SK-N-SH (cell line): ENCODE data around the gene TANGO6. TPM values are rescaled to one million over a fixed set of nuclear protein-coding genes. Genes with fewer than 3 reads are reported as not detected.

Experiments used
- CHD2 ChIP-seq: fragments of 150-350 bp; IDR thresholded peaks from 2 replicates; pipeline ENCODE4 v1.6.1; 2018; ENCODE audit warnings: low read length; ENCODE audit not compliant: partially characterized antibody
- CTCF ChIP-seq: fragments of 200-600 bp; sonication (generic); IDR thresholded peaks from 2 replicates; pipeline ENCODE4 v1.6.1; 2017; ENCODE audit warnings: antibody characterized with exemption, mild to moderate bottlenecking, moderate library complexity
- ELF1 ChIP-seq: IDR thresholded peaks from 2 replicates; pipeline ENCODE4 v1.4.0; 2012
- EP300 ChIP-seq, 2 experiments: IDR thresholded peaks; 2 replicates each; pipeline versions ENCODE4 v1.4.0 to v1.6.1; 2012; ENCODE audit warnings: borderline replicate concordance in 1 of 2, low read depth in 1 of 2, low read length in 1 of 2
- FOSL2 ChIP-seq: IDR thresholded peaks from 2 replicates; pipeline ENCODE4 v1.4.0; 2012; ENCODE audit warnings: low read depth, mild to moderate bottlenecking, moderate library complexity, borderline replicate concordance
- FOXM1 ChIP-seq: IDR thresholded peaks from 2 replicates; pipeline ENCODE4 v1.4.0; 2012; ENCODE audit warnings: low read depth, mild to moderate bottlenecking
- GABPA ChIP-seq: IDR thresholded peaks from 2 replicates; pipeline ENCODE4 v1.4.0; 2012; ENCODE audit warnings: low read depth, mild to moderate bottlenecking
- GATA2 ChIP-seq: sonication (generic); formaldehyde crosslinking; IDR thresholded peaks from 2 replicates; pipeline ENCODE4 v1.5.0; 2020; ENCODE audit warnings: mild to moderate bottlenecking, missing genetic modification reagents
- JUND ChIP-seq: IDR thresholded peaks from 2 replicates; pipeline ENCODE4 v1.4.0; 2012
- MAX ChIP-seq: IDR thresholded peaks from 2 replicates; pipeline ENCODE4 v1.4.0; 2012; ENCODE audit warnings: low read depth
- MXI1 ChIP-seq: IDR thresholded peaks from 2 replicates; pipeline ENCODE4 v1.6.1; 2012; ENCODE audit warnings: mild to moderate bottlenecking, low read depth, low read length, improper control_type of control experiment
- NFIC ChIP-seq: IDR thresholded peaks from 2 replicates; pipeline ENCODE4 v1.4.0; 2012; ENCODE audit warnings: borderline replicate concordance
- PBX3 ChIP-seq: IDR thresholded peaks from 2 replicates; pipeline ENCODE4; 2012
- POLR2AphosphoS5 ChIP-seq: IDR thresholded peaks from 2 replicates; pipeline ENCODE4 v1.6.1; 2012; ENCODE audit warnings: low read depth, low read length
- RAD21 ChIP-seq: IDR thresholded peaks from 2 replicates; pipeline ENCODE4 v1.6.1; 2012; ENCODE audit warnings: mild to moderate bottlenecking, low read length
- RCOR1 ChIP-seq: fragments of 150-350 bp; IDR thresholded peaks from 2 replicates; pipeline ENCODE4 v1.6.1; 2017; ENCODE audit warnings: antibody characterized with exemption, low read length
- RFX5 ChIP-seq: IDR thresholded peaks from 2 replicates; pipeline ENCODE4 v1.6.1; 2012; ENCODE audit warnings: mild to moderate bottlenecking, improper control_type of control experiment, low read length
- RXRA ChIP-seq: IDR thresholded peaks from 2 replicates; pipeline ENCODE4 v1.4.0; 2012; ENCODE audit warnings: low read depth, mild to moderate bottlenecking, borderline replicate concordance
- SIN3A ChIP-seq: IDR thresholded peaks from 2 replicates; pipeline ENCODE4 v1.6.1; 2012; ENCODE audit warnings: low read depth, mild to moderate bottlenecking, low read length, moderate library complexity, borderline replicate concordance
- SMC3 ChIP-seq: IDR thresholded peaks from 2 replicates; pipeline ENCODE4 v1.6.1; 2012; ENCODE audit warnings: low read depth, low read length, improper control_type of control experiment
- TAF1 ChIP-seq: IDR thresholded peaks from 2 replicates; pipeline ENCODE4 v1.6.1; 2012; ENCODE audit warnings: low read depth, mild to moderate bottlenecking, low read length, moderate library complexity, borderline replicate concordance
- TCF12 ChIP-seq: IDR thresholded peaks from 2 replicates; pipeline ENCODE4 v1.4.0; 2012
- polyA plus RNA-seq, 3 experiments: library from polyadenylated mRNA; depleted of rRNA; stranded (reverse); fragments of >200 nt; gene quantifications; 2 replicates each; pipeline ENCODE4 v1.2.3, GENCODE V29; 2012
- TF ChIP-seq, protein P1 (sequence below): IDR thresholded peaks from 2 replicates; pipeline ENCODE4 v1.4.0; 2012; ENCODE audit warnings: low read depth, borderline replicate concordance
- TF ChIP-seq, protein P2 (sequence below): IDR thresholded peaks from 2 replicates; pipeline ENCODE4 v1.6.1; 2012; ENCODE audit warnings: mild to moderate bottlenecking, low read depth, low read length, moderate library complexity

TANGO6 gene
- polyA plus RNA-seq, 1 of the 3 experiments (the other 2 are of a cell fraction) = 5.5 TPM

GRCh38 chr16:69073181-69073702, 229.9 kb downstream of the TANGO6 start (continued):
- peak; percentile 78 for TF ChIP-seq MAX
- TF ChIP-seq JUND = peak; percentile 82
- TF ChIP-seq MXI1 = no peak
- no peak for TF ChIP-seq RCOR1
- TF ChIP-seq RXRA = no peak
- TF ChIP-seq TCF12 = peak; percentile 84
- peak; percentile 77 for TF ChIP-seq PBX3
- TF ChIP-seq SIN3A = no peak
- no peak for TF ChIP-seq FOXM1
- TF ChIP-seq CTCF = no peak
- peak in 1 of 2 experiments; percentile 54; a peak in 1 of 4 replicates for TF ChIP-seq EP300 (IDR thresholded peaks at IDR 0.05; ENCODE audit: borderline replicate concordance in 1 of 2, low read depth in 1 of 2, low read length in 1 of 2)
- no peak for TF ChIP-seq RAD21
- TF ChIP-seq TAF1 = no peak
- no peak for TF ChIP-seq ELF1
- peak; percentile 42; the same call in 1 of the 2 replicates for TF ChIP-seq POLR2AphosphoS5
- TF ChIP-seq NFIC = peak; percentile 33; the same call in 1 of the 2 replicates
- no peak for TF ChIP-seq RFX5
- no peak for TF ChIP-seq SMC3
- TF ChIP-seq CHD2 = no peak
- TF ChIP-seq, protein P1, sequence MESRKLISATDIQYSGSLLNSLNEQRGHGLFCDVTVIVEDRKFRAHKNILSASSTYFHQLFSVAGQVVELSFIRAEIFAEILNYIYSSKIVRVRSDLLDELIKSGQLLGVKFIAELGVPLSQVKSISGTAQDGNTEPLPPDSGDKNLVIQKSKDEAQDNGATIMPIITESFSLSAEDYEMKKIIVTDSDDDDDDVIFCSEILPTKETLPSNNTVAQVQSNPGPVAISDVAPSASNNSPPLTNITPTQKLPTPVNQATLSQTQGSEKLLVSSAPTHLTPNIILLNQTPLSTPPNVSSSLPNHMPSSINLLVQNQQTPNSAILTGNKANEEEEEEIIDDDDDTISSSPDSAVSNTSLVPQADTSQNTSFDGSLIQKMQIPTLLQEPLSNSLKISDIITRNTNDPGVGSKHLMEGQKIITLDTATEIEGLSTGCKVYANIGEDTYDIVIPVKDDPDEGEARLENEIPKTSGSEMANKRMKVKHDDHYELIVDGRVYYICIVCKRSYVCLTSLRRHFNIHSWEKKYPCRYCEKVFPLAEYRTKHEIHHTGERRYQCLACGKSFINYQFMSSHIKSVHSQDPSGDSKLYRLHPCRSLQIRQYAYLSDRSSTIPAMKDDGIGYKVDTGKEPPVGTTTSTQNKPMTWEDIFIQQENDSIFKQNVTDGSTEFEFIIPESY = peak; percentile 34; the same call in 1 of the 2 replicates
- peak; percentile 93 for TF ChIP-seq FOSL2
- TF ChIP-seq, protein P2, sequence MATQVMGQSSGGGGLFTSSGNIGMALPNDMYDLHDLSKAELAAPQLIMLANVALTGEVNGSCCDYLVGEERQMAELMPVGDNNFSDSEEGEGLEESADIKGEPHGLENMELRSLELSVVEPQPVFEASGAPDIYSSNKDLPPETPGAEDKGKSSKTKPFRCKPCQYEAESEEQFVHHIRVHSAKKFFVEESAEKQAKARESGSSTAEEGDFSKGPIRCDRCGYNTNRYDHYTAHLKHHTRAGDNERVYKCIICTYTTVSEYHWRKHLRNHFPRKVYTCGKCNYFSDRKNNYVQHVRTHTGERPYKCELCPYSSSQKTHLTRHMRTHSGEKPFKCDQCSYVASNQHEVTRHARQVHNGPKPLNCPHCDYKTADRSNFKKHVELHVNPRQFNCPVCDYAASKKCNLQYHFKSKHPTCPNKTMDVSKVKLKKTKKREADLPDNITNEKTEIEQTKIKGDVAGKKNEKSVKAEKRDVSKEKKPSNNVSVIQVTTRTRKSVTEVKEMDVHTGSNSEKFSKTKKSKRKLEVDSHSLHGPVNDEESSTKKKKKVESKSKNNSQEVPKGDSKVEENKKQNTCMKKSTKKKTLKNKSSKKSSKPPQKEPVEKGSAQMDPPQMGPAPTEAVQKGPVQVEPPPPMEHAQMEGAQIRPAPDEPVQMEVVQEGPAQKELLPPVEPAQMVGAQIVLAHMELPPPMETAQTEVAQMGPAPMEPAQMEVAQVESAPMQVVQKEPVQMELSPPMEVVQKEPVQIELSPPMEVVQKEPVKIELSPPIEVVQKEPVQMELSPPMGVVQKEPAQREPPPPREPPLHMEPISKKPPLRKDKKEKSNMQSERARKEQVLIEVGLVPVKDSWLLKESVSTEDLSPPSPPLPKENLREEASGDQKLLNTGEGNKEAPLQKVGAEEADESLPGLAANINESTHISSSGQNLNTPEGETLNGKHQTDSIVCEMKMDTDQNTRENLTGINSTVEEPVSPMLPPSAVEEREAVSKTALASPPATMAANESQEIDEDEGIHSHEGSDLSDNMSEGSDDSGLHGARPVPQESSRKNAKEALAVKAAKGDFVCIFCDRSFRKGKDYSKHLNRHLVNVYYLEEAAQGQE = no peak
- no peak for TF ChIP-seq GABPA
- TF ChIP-seq GATA2 (CRISPR knock-in tag) = no peak
